Panc1 (cell line): ENCODE measurements around the gene TMC5. TPM values are rescaled to one million over a fixed set of nuclear protein-coding genes. Genes with fewer than 3 reads are reported as not detected.
A peak's percentile ranks its signal among the peaks of the same experiment; 100 is the strongest.

Source experiments
- ATAC-seq: fragments of 200-7000 bp; cut with Tn5 transposase; 2 replicates; pipeline ENCODE4 v1.9.1; 2020; ENCODE audit warnings: mild to moderate bottlenecking, moderate library complexity
- BruUV-seq: library from RNA; stranded (reverse); fragments of 400-500 nt; replicated peaks from 2 replicates; lab custom pipeline; 2021; lab: Mats Ljungman, UMichigan
- CTCF ChIA-PET: fragments of 300-600 bp; sonication (Branson Sonifier 250); formaldehyde crosslinking; loops from one replicate; lab custom pipeline; 2022; ENCODE audit warnings: antibody characterized with exemption; lab: Charles Lee
- POLR2A ChIA-PET: fragments of 300-600 bp; sonication (Branson Sonifier 250); formaldehyde crosslinking; loops from one replicate; lab custom pipeline; 2022; ENCODE audit warnings: antibody characterized with exemption; lab: Charles Lee
- DNase-seq: peaks from one replicate; pipeline ENCODE4 v3.0.0-alpha.2; 2010; ENCODE audit warnings: low read depth, low spot score
- H3K27ac ChIP-seq: 2 replicates; pipeline ENCODE4 v1.5.1; 2011; ENCODE audit warnings: mild to moderate bottlenecking, low read length, inconsistent platforms
- H3K27me3 ChIP-seq: fragments of 200-500 bp; sonication (Bioruptor generic); 2 replicates; pipeline ENCODE4 v1.6.0; 2014; ENCODE audit warnings: low read length, inconsistent platforms; ENCODE audit not compliant: control insufficient read depth, insufficient read depth
- H3K36me3 ChIP-seq: fragments of 200-500 bp; sonication (Bioruptor generic); 2 replicates; pipeline ENCODE4 v1.5.1; 2014; ENCODE audit warnings: inconsistent platforms, mild to moderate bottlenecking, low read length, moderate library complexity; ENCODE audit not compliant: control insufficient read depth, insufficient read depth
- H3K4me1 ChIP-seq: 2 replicates; pipeline ENCODE4 v1.5.1; 2011; ENCODE audit warnings: inconsistent platforms, mild to moderate bottlenecking, low read length, moderate library complexity; ENCODE audit not compliant: control insufficient read depth, insufficient read depth
- H3K4me3 ChIP-seq, 2 experiments: 2 replicates each; pipeline ENCODE4 v1.5.1; 2011 to 2012; ENCODE audit warnings: low read depth in 2 of 2, low read length in 2 of 2, mild to moderate bottlenecking in 2 of 2, inconsistent platforms in 1 of 2, moderate library complexity in 1 of 2
- H3K9me3 ChIP-seq: fragments of 200-500 bp; sonication (Bioruptor generic); 2 replicates; pipeline ENCODE4 v1.5.1; 2014; ENCODE audit warnings: low read depth, mild to moderate bottlenecking, inconsistent platforms, low read length, moderate library complexity; ENCODE audit not compliant: control insufficient read depth, insufficient read depth
- POLR2AphosphoS5 ChIP-seq: IDR thresholded peaks from 2 replicates; pipeline ENCODE4 v1.6.1; 2012; ENCODE audit warnings: mild to moderate bottlenecking, low read depth, low read length, moderate library complexity
- SIN3A ChIP-seq: IDR thresholded peaks from 2 replicates; pipeline ENCODE4 v1.6.1; 2012; ENCODE audit warnings: low read depth, mild to moderate bottlenecking, low read length, moderate library complexity, borderline replicate concordance; ENCODE audit not compliant: insufficient read depth
- TCF7L2 ChIP-seq: IDR thresholded peaks from 2 replicates; pipeline ENCODE4 v1.6.1; 2011; ENCODE audit warnings: mild to moderate bottlenecking, low read depth, low read length, inconsistent platforms
- in situ Hi-C: cut with HindIII; loops from 2 replicates; pipeline ENCODE4 v1.10.0; 2016; ENCODE audit warnings: low sequenced_read_pairs, low pct_unique_long_range_greater_than_20kb
- intact Hi-C: fragments of 100-400 bp; cut with micrococcal nuclease; formaldehyde crosslinking; loops from one replicate; pipeline ENCODE4 v1.10.0; 2022; ENCODE audit not compliant: unreplicated experiment
- total RNA-seq: library from RNA; stranded (reverse); gene quantifications from one replicate; pipeline ENCODE4 v1.2.1, GENCODE V29; 2021; ENCODE audit not compliant: unreplicated experiment
- TF ChIP-seq, protein P1 (sequence below), 2 experiments: IDR thresholded peaks; 2 replicates each; pipeline ENCODE4 v1.6.1; 2011 to 2012; ENCODE audit warnings: low read depth in 2 of 2, control low read depth in 1 of 2, low read length in 1 of 2, mild to moderate bottlenecking in 1 of 2, moderate library complexity in 1 of 2; ENCODE audit not compliant: insufficient read depth in 1 of 2
- TF ChIP-seq, protein P2 (sequence below): fragments of 450-650 bp; IDR thresholded peaks from 2 replicates; pipeline ENCODE4 v1.5.1; 2017; ENCODE audit warnings: mild to moderate bottlenecking

Gene TMC5
- total RNA-seq, 1 experiment from 2014 or later: 1.4 TPM

DNA sequence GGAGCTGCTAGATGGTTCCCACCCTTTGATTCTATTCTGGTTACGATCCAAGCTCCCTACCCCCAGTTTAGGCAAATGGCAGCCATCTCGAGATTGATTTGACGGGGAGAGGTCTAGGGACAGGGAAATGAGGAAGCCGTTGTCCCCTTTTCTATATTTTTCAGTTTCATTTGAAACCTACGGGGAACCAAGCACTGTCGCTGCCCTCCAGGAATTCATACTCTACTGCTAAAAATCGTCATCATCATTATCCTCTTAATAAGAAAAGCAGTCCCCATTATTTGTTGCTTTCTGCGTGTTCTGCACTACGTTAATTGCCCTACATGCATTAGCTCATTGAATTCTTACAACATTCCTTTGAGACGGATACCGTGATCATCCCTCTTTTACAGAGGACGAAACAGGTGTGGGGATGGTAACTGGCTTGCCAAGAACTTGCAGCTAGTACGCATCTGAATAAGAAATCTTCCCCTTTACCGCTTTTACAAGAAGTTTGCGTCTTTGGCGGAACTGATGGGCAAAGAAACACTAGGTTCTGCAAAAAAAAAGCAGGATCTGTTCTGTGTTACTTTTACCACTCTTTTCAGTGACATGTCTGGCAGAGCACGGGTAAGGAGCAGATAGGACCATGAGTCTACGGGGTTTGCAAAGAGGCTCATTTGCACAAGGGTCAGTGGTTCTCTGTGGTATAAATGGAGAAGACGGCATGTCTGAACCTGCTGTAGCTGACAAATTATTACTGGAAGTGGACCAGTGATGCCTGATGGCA, 107.1 kb downstream of the TMC5 start:
- Histone ChIP-seq H3K27ac (peak overlapping the region; percentile 90), H3K27me3 (no peaks in the 10 kb centered on the region), H3K9me3 (no peaks in the 10 kb centered on the region), H3K4me1 (peaks cover 29% of the 10 kb centered on the region), H3K36me3 (peaks cover 18% of the 10 kb centered on the region), H3K4me3 (peak overlapping the region; percentile 91 to 93)
- TSS peak; percentile 53 for BruUV-seq
- POLR2A ChIA-PET: interaction anchor here (0.6 to 0.7 kb wide), 2 partner anchors 28 to 100 kb away, joined by 3 to 6 read pairs; no protein-coding TSS in a partner anchor
- TF ChIP-seq SIN3A: no peak
- TF ChIP-seq, protein P1, sequence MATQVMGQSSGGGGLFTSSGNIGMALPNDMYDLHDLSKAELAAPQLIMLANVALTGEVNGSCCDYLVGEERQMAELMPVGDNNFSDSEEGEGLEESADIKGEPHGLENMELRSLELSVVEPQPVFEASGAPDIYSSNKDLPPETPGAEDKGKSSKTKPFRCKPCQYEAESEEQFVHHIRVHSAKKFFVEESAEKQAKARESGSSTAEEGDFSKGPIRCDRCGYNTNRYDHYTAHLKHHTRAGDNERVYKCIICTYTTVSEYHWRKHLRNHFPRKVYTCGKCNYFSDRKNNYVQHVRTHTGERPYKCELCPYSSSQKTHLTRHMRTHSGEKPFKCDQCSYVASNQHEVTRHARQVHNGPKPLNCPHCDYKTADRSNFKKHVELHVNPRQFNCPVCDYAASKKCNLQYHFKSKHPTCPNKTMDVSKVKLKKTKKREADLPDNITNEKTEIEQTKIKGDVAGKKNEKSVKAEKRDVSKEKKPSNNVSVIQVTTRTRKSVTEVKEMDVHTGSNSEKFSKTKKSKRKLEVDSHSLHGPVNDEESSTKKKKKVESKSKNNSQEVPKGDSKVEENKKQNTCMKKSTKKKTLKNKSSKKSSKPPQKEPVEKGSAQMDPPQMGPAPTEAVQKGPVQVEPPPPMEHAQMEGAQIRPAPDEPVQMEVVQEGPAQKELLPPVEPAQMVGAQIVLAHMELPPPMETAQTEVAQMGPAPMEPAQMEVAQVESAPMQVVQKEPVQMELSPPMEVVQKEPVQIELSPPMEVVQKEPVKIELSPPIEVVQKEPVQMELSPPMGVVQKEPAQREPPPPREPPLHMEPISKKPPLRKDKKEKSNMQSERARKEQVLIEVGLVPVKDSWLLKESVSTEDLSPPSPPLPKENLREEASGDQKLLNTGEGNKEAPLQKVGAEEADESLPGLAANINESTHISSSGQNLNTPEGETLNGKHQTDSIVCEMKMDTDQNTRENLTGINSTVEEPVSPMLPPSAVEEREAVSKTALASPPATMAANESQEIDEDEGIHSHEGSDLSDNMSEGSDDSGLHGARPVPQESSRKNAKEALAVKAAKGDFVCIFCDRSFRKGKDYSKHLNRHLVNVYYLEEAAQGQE (IDR thresholded peaks at IDR 0.05; ENCODE audit: insufficient read depth in 1 of 2, low read depth in 2 of 2, low read length in 1 of 2): no peak
- TF ChIP-seq TCF7L2: no peak
- TF ChIP-seq, protein P2, sequence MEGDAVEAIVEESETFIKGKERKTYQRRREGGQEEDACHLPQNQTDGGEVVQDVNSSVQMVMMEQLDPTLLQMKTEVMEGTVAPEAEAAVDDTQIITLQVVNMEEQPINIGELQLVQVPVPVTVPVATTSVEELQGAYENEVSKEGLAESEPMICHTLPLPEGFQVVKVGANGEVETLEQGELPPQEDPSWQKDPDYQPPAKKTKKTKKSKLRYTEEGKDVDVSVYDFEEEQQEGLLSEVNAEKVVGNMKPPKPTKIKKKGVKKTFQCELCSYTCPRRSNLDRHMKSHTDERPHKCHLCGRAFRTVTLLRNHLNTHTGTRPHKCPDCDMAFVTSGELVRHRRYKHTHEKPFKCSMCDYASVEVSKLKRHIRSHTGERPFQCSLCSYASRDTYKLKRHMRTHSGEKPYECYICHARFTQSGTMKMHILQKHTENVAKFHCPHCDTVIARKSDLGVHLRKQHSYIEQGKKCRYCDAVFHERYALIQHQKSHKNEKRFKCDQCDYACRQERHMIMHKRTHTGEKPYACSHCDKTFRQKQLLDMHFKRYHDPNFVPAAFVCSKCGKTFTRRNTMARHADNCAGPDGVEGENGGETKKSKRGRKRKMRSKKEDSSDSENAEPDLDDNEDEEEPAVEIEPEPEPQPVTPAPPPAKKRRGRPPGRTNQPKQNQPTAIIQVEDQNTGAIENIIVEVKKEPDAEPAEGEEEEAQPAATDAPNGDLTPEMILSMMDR: no peak
- no peak for TF ChIP-seq POLR2AphosphoS5
- DNase-seq (no peak), ATAC-seq (no peak)
- intact Hi-C loops (no loop called here), in situ Hi-C loops (loop anchor here (25.0 kb wide), 1 partner anchor 112 kb away; the partner anchor contains the start of gene TMC5)
- CTCF ChIA-PET: interaction anchor here (1.1 kb wide), 1 partner anchor 135 kb away, joined by 7 read pairs; no protein-coding TSS in a partner anchor

DNA sequence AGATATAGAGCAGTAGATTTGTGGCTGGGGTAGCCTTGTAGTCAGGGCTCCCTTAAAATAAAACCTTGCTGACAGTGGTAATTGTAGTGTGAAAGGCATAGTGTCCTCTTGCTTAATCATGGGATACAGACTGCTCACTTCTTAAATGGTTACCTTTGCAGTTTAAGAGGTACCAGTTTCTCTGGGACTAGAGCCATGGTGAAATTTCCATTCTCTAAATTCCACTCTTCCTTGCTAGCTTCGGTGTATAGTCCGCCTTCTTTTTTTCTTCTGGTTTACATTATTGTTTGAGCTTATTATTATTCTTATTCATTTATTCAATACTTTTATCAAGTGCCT, 107.7 kb downstream of the TMC5 start:
- Histone ChIP-seq H3K27ac (peak overlapping the region; percentile 90), H3K4me1 (peaks cover 25% of the 10 kb centered on the region), H3K4me3 (peak overlapping the region; percentile 91 to 93), H3K9me3 (no peaks in the 10 kb centered on the region), H3K27me3 (no peaks in the 10 kb centered on the region), H3K36me3 (peaks cover 18% of the 10 kb centered on the region)
- TF ChIP-seq SIN3A: no peak
- DNase-seq (no peak), ATAC-seq (no peak)
- intact Hi-C loops (no loop called here), in situ Hi-C loops (loop anchor here (25.0 kb wide), 1 partner anchor 113 kb away; the partner anchor contains the start of gene TMC5)
- no TSS peak for BruUV-seq
- POLR2A ChIA-PET: no interaction called here
- CTCF ChIA-PET: interaction anchor here (0.5 kb wide), 1 partner anchor 547 kb away, joined by 4 read pairs; no protein-coding TSS in a partner anchor
